Activated naive CD8-positive, alpha-beta T cell treated with anti-CD3 and anti-CD28 coated beads, Interleukin-2, amount 50 U/mL, for 24 hours (primary cell): Measurements from ENCODE around the gene STAM2.
A peak's percentile ranks its signal among the peaks of the same experiment; 100 is the strongest.
"Not testable (repeated sequence)": the region's sequence is repeated elsewhere in the genome, so short reads cannot be mapped to it uniquely, and the experiment has no call there.

Experiments used
- ATAC-seq: fragments of 150-1000 bp; cut with Tn5 transposase; one replicate; pipeline ENCODE4 v1.10.0; 2021
- DNase-seq: peaks from one replicate; pipeline ENCODE4 v3.0.0; 2021
- H3K27ac Mint-ChIP-seq: one replicate; pipeline ENCODE4 v1.8.0; 2021; ENCODE audit warnings: mild to moderate bottlenecking, mixed read lengths
- H3K27me3 Mint-ChIP-seq: one replicate; pipeline ENCODE4 v1.8.0; 2021; ENCODE audit warnings: mixed read lengths
- H3K36me3 Mint-ChIP-seq: one replicate; pipeline ENCODE4 v1.8.0; 2021; ENCODE audit warnings: low read depth, mixed read lengths
- H3K4me1 Mint-ChIP-seq: one replicate; pipeline ENCODE4 v1.8.0; 2021; ENCODE audit warnings: mixed read lengths
- H3K4me3 Mint-ChIP-seq: one replicate; pipeline ENCODE4 v1.8.0; 2021; ENCODE audit warnings: mild to moderate bottlenecking, moderate library complexity, mixed read lengths
- H3K9me3 Mint-ChIP-seq: one replicate; pipeline ENCODE4 v1.8.0; 2021; ENCODE audit warnings: mixed read lengths

Gene STAM2

DNA sequence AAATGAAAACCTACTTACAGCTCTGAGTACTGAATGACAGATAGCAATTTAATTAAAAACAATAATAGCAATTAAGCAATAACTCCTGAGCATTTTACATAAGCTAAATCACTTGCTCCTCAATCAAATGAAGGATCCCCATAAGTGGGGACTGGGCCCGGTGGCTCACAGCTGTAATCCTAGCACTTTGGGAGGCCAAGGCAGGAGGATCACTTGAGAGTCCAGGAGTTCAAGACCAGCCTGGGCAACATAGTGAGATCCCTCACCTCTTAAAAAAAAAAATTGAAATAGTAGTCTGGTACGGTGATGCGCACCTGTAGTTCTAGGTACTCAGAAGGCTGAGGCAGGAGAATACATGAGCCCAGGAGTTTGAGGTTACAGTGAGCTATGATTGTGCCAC is 13.4 kb downstream of the STAM2 start:
- Mint-ChIP-seq H3K9me3 (peaks cover 5% of the 10 kb centered on the region), H3K27me3 (no peaks in the 10 kb centered on the region), H3K4me1 (peaks cover 24% of the 10 kb centered on the region), H3K4me3 (no peak overlapping the region), H3K36me3 (peaks cover 15% of the 10 kb centered on the region), H3K27ac (no peak overlapping the region)
- ATAC-seq (no peak), DNase-seq (no peak)

GRCh38 chr2:152161598-152161997 is 14.0 kb downstream of the STAM2 start:
- ATAC-seq (no peak), DNase-seq (no peak)
- peaks cover 23% of the 10 kb centered on the region for H3K4me1 Mint-ChIP-seq
- H3K36me3 Mint-ChIP-seq: peaks cover 15% of the 10 kb centered on the region
- H3K9me3 Mint-ChIP-seq: peaks cover 5% of the 10 kb centered on the region
- no peak overlapping the region for H3K27ac Mint-ChIP-seq
- no peak overlapping the region for H3K4me3 Mint-ChIP-seq
- no peaks in the 10 kb centered on the region for H3K27me3 Mint-ChIP-seq

GRCh38 chr2:152160378-152160777 is 15.2 kb downstream of the STAM2 start:
- H3K27ac Mint-ChIP-seq, H3K9me3 Mint-ChIP-seq, DNase-seq, H3K27me3 Mint-ChIP-seq, H3K4me3 Mint-ChIP-seq, ATAC-seq: not testable (repeated sequence)
- Mint-ChIP-seq H3K36me3 (peaks cover 15% of the 10 kb centered on the region), H3K4me1 (peaks cover 21% of the 10 kb centered on the region)

GRCh38 chr2:152157253-152157652 is 18.3 kb downstream of the STAM2 start:
- no peak for DNase-seq
- Mint-ChIP-seq H3K4me1 (peaks cover 26% of the 10 kb centered on the region), H3K4me3 (no peak overlapping the region), H3K36me3 (peaks cover 19% of the 10 kb centered on the region), H3K27ac (no peak overlapping the region), H3K9me3 (peaks cover 8% of the 10 kb centered on the region), H3K27me3 (no peaks in the 10 kb centered on the region)
- no peak for ATAC-seq

- Mint-ChIP-seq H3K27me3 (no peaks in the 10 kb centered on the region), H3K36me3 (peaks cover 20% of the 10 kb centered on the region), H3K9me3 (peaks cover 8% of the 10 kb centered on the region), H3K27ac (no peak overlapping the region), H3K4me1 (peaks cover 26% of the 10 kb centered on the region), H3K4me3 (no peak overlapping the region)
- DNase-seq (no peak), ATAC-seq (no peak)
Measured at GRCh38 chr2:152155209-152155608, 20.4 kb downstream of the STAM2 start.

GRCh38 chr2:152154462-152154861 is 21.1 kb downstream of the STAM2 start:
- Mint-ChIP-seq H3K9me3 (peaks cover 8% of the 10 kb centered on the region), H3K4me1 (peaks cover 25% of the 10 kb centered on the region), H3K4me3 (no peak overlapping the region), H3K27ac (peak overlapping the region; percentile 57), H3K27me3 (no peaks in the 10 kb centered on the region), H3K36me3 (peaks cover 18% of the 10 kb centered on the region)
- ATAC-seq (no peak), DNase-seq (no peak)

DNA sequence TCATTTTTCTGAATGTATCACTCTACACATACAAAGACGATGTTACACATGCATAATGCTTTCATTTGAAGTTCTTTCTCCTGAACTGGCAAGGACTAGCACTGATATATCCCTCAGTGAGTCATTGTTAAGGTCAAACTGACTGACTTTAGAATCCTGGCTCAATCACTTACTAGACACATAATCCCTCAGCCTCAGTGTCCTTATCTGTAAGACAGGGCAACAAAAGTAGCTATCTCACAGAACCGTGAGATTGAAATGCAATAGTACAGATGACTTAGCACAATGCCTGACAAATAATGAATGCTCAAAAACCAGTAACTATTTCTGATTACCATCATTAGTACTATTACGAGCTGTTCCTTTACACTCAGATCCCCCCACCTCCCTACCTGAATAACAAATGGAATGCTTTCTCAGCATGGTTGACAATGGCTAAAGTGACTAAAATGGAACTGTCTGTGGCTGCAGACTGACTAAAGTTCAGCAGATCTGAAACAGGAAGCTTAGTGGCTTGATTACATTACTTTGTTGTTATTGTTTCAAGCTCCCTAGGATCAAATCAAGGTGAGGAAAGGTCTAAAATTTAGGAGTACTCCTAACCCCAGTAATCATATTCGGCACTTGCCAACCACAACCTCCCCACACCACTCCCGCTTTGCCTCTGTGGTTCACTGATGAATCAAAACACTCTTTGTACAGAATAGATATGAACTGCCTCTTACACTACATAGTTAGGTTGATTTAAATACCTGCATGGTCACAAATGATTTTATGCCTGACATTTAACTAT is 40.9 kb downstream of the STAM2 start:
- H3K27ac Mint-ChIP-seq: peak overlapping the region; percentile 33
- ATAC-seq: peak; percentile 92
- H3K36me3 Mint-ChIP-seq: peaks cover 21% of the 10 kb centered on the region
- peaks cover 18% of the 10 kb centered on the region for H3K4me1 Mint-ChIP-seq
- H3K9me3 Mint-ChIP-seq: no peaks in the 10 kb centered on the region
- no peak overlapping the region for H3K4me3 Mint-ChIP-seq
- H3K27me3 Mint-ChIP-seq: no peaks in the 10 kb centered on the region
- peak; percentile 14 for DNase-seq

DNA sequence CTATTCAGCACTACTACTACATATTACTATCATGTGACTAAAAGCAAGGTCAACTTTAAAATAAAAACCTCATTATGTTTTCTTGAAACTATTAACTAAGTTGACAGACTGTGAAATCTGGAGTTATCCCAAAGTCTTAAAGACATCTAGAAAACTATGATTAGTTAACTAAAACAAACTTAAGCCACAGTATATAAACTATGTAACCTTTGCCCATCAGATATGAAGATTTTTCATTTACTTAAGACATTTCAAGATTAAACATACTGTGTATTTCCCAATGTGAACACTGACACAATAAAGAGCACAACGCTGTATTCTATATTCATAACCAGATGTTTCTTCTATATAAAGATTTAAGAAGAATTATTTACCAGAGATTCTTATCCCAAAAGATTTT is 43.3 kb downstream of the STAM2 start:
- H3K27ac Mint-ChIP-seq: no peak overlapping the region
- no peak overlapping the region for H3K4me3 Mint-ChIP-seq
- ATAC-seq: no peak
- H3K36me3 Mint-ChIP-seq: peaks cover 26% of the 10 kb centered on the region
- H3K27me3 Mint-ChIP-seq: no peaks in the 10 kb centered on the region
- no peak for DNase-seq
- H3K4me1 Mint-ChIP-seq: peaks cover 18% of the 10 kb centered on the region
- no peaks in the 10 kb centered on the region for H3K9me3 Mint-ChIP-seq

DNA sequence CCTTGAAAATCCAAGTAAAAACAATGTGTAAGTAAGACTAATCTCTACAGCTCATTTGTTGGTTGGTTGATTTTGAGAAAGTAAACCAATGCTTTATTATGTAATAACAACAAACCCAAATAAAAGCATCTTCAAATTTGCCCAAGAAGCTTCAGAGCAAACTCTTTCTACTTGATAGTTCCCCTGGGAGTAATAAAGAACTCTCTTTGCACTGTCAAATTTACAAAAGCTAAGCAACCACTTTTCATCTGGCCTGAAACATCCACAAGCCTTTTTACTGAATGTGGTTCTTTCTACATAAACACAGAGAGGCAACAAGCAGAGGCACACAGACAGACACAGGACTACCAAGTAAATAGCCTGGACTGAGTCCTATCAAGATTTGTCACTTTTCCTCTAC is 47.9 kb downstream of the STAM2 start:
- Mint-ChIP-seq H3K27ac (no peak overlapping the region), H3K9me3 (no peaks in the 10 kb centered on the region), H3K4me1 (peaks cover 1% of the 10 kb centered on the region), H3K4me3 (no peak overlapping the region), H3K27me3 (no peaks in the 10 kb centered on the region), H3K36me3 (peaks cover 23% of the 10 kb centered on the region)
- DNase-seq: no peak
- no peak for ATAC-seq

DNA sequence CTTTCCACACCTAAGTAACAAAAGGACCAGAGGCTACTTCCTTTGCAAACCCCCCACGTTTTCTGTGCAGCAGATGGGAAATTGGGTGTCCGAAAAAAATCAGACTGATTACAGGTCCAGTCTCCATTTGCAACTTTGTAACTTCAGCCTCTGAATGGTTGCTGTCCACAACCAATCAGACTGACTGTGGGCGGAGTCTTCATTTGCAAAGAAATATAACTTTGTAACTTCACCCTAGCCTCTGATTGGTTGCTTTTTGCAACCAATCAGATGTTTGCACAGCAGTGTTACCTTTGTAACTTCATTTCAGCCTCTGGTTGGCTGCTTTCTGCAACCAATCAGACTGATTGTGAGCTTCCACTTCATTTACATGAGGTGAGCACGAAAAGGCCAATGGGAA is 48.9 kb downstream of the STAM2 start:
- DNase-seq (no peak), ATAC-seq (no peak)
- no peaks in the 10 kb centered on the region for H3K9me3 Mint-ChIP-seq
- peaks cover 20% of the 10 kb centered on the region for H3K36me3 Mint-ChIP-seq
- H3K4me1 Mint-ChIP-seq: peaks cover 1% of the 10 kb centered on the region
- H3K27ac Mint-ChIP-seq: no peak overlapping the region
- no peaks in the 10 kb centered on the region for H3K27me3 Mint-ChIP-seq
- no peak overlapping the region for H3K4me3 Mint-ChIP-seq

GRCh38 chr2:152122161-152122560 is 53.4 kb downstream of the STAM2 start:
- Mint-ChIP-seq H3K4me1 (peaks cover 1% of the 10 kb centered on the region), H3K36me3 (peaks cover 8% of the 10 kb centered on the region), H3K27ac (no peak overlapping the region)

GRCh38 chr2:152120430-152120829 is 55.1 kb downstream of the STAM2 start:
- peaks cover 6% of the 10 kb centered on the region for H3K36me3 Mint-ChIP-seq
- no peak overlapping the region for H3K4me3 Mint-ChIP-seq
- H3K9me3 Mint-ChIP-seq: no peaks in the 10 kb centered on the region
- DNase-seq (no peak), ATAC-seq (no peak)
- H3K27ac Mint-ChIP-seq: no peak overlapping the region
- no peaks in the 10 kb centered on the region for H3K27me3 Mint-ChIP-seq
- H3K4me1 Mint-ChIP-seq: no peaks in the 10 kb centered on the region

More at GRCh38 chr2:152122161-152122560, 53.4 kb downstream of the STAM2 start:
- Mint-ChIP-seq H3K27me3 (no peaks in the 10 kb centered on the region), H3K4me3 (no peak overlapping the region), H3K9me3 (no peaks in the 10 kb centered on the region)
- ATAC-seq: no peak
- no peak for DNase-seq

- DNase-seq: no peak
- no peaks in the 10 kb centered on the region for H3K9me3 Mint-ChIP-seq
- H3K4me1 Mint-ChIP-seq: no peaks in the 10 kb centered on the region
- H3K27ac Mint-ChIP-seq: no peak overlapping the region
- no peaks in the 10 kb centered on the region for H3K36me3 Mint-ChIP-seq
- no peak overlapping the region for H3K4me3 Mint-ChIP-seq
- no peak for ATAC-seq
- no peaks in the 10 kb centered on the region for H3K27me3 Mint-ChIP-seq
Measured at GRCh38 chr2:152115952-152116351, 59.6 kb downstream of the STAM2 start.

- ATAC-seq (no peak), DNase-seq (no peak)
- Mint-ChIP-seq H3K27ac (no peak overlapping the region), H3K4me3 (no peak overlapping the region), H3K36me3 (no peaks in the 10 kb centered on the region), H3K27me3 (no peaks in the 10 kb centered on the region), H3K9me3 (no peaks in the 10 kb centered on the region), H3K4me1 (no peaks in the 10 kb centered on the region)
Measured at GRCh38 chr2:152114366-152114765, 61.2 kb downstream of the STAM2 start.

DNA sequence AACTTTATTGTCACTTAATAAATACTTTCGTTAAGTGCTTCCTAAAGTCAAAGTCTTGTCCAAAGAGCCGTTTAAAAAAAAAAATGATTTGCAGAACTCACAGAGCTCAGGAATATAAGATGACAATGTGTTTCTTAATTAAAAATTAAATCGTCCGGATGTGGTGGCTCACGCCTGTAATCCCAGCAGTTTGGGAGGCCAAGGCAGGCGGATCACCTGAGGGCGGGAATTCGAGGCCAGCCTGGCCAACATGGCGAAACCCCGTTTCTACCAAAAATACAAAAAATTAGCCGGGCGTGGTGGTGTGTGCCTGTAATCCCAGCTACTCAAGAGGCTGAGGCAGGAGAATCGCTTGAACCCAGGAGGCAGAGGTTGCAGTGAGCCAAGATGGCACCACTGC is 68.4 kb downstream of the STAM2 start:
- H3K4me1 Mint-ChIP-seq, DNase-seq, H3K4me3 Mint-ChIP-seq, H3K36me3 Mint-ChIP-seq, H3K9me3 Mint-ChIP-seq, ATAC-seq, H3K27ac Mint-ChIP-seq: not testable (repeated sequence)
- peaks cover 12% of the 10 kb centered on the region for H3K27me3 Mint-ChIP-seq

DNA sequence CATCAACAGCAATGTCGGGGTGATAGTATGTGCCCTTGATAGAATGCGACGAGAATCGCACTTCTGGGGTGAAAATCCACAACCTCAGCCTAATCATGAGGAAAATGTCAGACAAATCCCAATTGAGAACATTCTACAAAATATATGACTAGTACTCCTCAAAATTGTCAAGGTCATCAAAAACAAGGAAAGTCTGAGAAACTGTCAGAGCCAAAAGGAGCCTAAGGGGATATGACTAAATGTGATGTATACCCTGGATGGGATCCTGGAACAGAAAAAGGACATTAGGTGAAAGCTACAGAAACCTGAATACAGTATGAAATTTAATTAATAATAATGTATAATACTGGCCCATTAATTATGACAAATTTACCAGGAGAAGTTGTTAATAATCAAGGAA is 69.1 kb downstream of the STAM2 start:
- no peaks in the 10 kb centered on the region for H3K9me3 Mint-ChIP-seq
- DNase-seq (no peak), ATAC-seq (no peak)
- H3K36me3 Mint-ChIP-seq: no peaks in the 10 kb centered on the region
- no peak overlapping the region for H3K27ac Mint-ChIP-seq
- H3K27me3 Mint-ChIP-seq: peaks cover 13% of the 10 kb centered on the region
- H3K4me1 Mint-ChIP-seq: no peaks in the 10 kb centered on the region
- no peak overlapping the region for H3K4me3 Mint-ChIP-seq
